ENCODE measurements around the gene EDAR.

- TF ChIP-seq FOXM1 (IDR thresholded peaks at IDR 0.05; ENCODE audit: borderline replicate concordance) (no peak), SUZ12 (IDR thresholded peaks at IDR 0.05) (no peak), NFRKB (IDR thresholded peaks at IDR 0.05) (no peak), ELF4 (IDR thresholded peaks at IDR 0.05) (no peak), HDGF (IDR thresholded peaks at IDR 0.05; ENCODE audit: borderline replicate concordance) (no peak)
Observed at GRCh38 chr2:108936076-108936864, 52.8 kb downstream of the EDAR start.
